Astrocyte (in vitro differentiated cells and primary cell): ENCODE results near the gene ACSL6. TPM values are rescaled to one million over a fixed set of nuclear protein-coding genes. Genes with fewer than 3 reads are reported as not detected.

Experiments
- DNase-seq: peaks from one replicate; pipeline ENCODE4 v3.0.0-alpha.2; 2010; ENCODE audit warnings: low read depth
- FAIRE-seq: peaks from 2 replicates; lab custom pipeline; 2011; peaks lifted over from hg19 to GRCh38; lab: Jason Lieb, UNC
- H2AFZ ChIP-seq: 2 replicates; pipeline ENCODE4 v1.6.0; 2012; ENCODE audit warnings: low read depth, low read length, inconsistent platforms
- H3K27ac ChIP-seq: 2 replicates; pipeline ENCODE4 v1.5.1; 2011; ENCODE audit warnings: low read depth, low read length, inconsistent platforms
- H3K27me3 ChIP-seq: 2 replicates; pipeline ENCODE4 v1.6.0; 2011; ENCODE audit warnings: low read length, inconsistent platforms; ENCODE audit not compliant: insufficient read depth
- H3K36me3 ChIP-seq: 2 replicates; pipeline ENCODE4 v1.5.1; 2011; ENCODE audit warnings: low read length, inconsistent platforms; ENCODE audit not compliant: insufficient read depth
- H3K4me1 ChIP-seq: 2 replicates; pipeline ENCODE4 v1.5.1; 2011; ENCODE audit warnings: low read length, inconsistent platforms; ENCODE audit not compliant: insufficient read depth
- H3K4me2 ChIP-seq: 2 replicates; pipeline ENCODE4 v1.6.0; 2012; ENCODE audit warnings: low read length, inconsistent platforms
- H3K4me3 ChIP-seq: 2 replicates; pipeline ENCODE4 v1.5.1; 2011; ENCODE audit warnings: low read depth, mild to moderate bottlenecking, low read length, inconsistent platforms; ENCODE audit not compliant: insufficient read depth
- H3K79me2 ChIP-seq: 2 replicates; pipeline ENCODE4 v1.6.0; 2012; ENCODE audit warnings: mild to moderate bottlenecking, low read length, inconsistent platforms; ENCODE audit not compliant: insufficient read depth
- H3K9ac ChIP-seq: 2 replicates; pipeline ENCODE4 v1.6.0; 2012; ENCODE audit warnings: mild to moderate bottlenecking, low read length, inconsistent platforms
- H3K9me3 ChIP-seq: 2 replicates; pipeline ENCODE4 v1.5.1; 2012; ENCODE audit warnings: low read depth, mild to moderate bottlenecking, low read length, inconsistent platforms; ENCODE audit not compliant: insufficient read depth
- H4K20me1 ChIP-seq: 2 replicates; pipeline ENCODE4 v1.6.0; 2012; ENCODE audit warnings: low read length, inconsistent platforms; ENCODE audit not compliant: insufficient read depth
- H3K27ac Mint-ChIP-seq: one replicate; pipeline ENCODE4 v1.8.0; 2021; ENCODE audit warnings: mild to moderate bottlenecking, mixed read lengths; ENCODE audit not compliant: unreplicated experiment
- H3K27me3 Mint-ChIP-seq: one replicate; pipeline ENCODE4 v1.8.0; 2021; ENCODE audit warnings: low read depth, mixed read lengths; ENCODE audit not compliant: unreplicated experiment
- H3K36me3 Mint-ChIP-seq: one replicate; pipeline ENCODE4 v1.8.0; 2021; ENCODE audit warnings: low read depth, mixed read lengths; ENCODE audit not compliant: unreplicated experiment
- H3K4me1 Mint-ChIP-seq: one replicate; pipeline ENCODE4 v1.8.0; 2021; ENCODE audit warnings: low read depth, mixed read lengths; ENCODE audit not compliant: unreplicated experiment
- H3K4me3 Mint-ChIP-seq: one replicate; pipeline ENCODE4 v1.8.0; 2021; ENCODE audit warnings: mild to moderate bottlenecking, moderate library complexity, mixed read lengths; ENCODE audit not compliant: unreplicated experiment
- H3K9me3 Mint-ChIP-seq: one replicate; pipeline ENCODE4 v1.8.0; 2021; ENCODE audit warnings: mild to moderate bottlenecking, mixed read lengths; ENCODE audit not compliant: unreplicated experiment
- CTCF ChIP-seq: IDR thresholded peaks from 2 replicates; pipeline ENCODE4 v1.5.1; 2011; ENCODE audit warnings: low read depth, mild to moderate bottlenecking, inconsistent platforms, low read length, moderate library complexity; ENCODE audit not compliant: insufficient read depth
- EZH2 ChIP-seq: IDR thresholded peaks from 2 replicates; pipeline ENCODE4 v1.6.1; 2012; ENCODE audit warnings: mild to moderate bottlenecking, low read length, inconsistent platforms; ENCODE audit not compliant: insufficient read depth
- total RNA-seq: library from RNA; stranded (reverse); gene quantifications from 2 replicates; pipeline ENCODE4 v1.2.1, GENCODE V29; 2021

The ACSL6 gene
- total RNA-seq, 1 donor from 2014 or later = 0.07 TPM

GRCh38 chr5:132044207-132044606 lies 32.7 kb upstream of the ACSL6 start:
- H3K36me3 Mint-ChIP-seq = peaks cover 2% of the 10 kb centered on the region
- Histone ChIP-seq H3K4me1 (no peaks in the 10 kb centered on the region), H3K9me3 (no peaks in the 10 kb centered on the region), H3K9ac (no peak overlapping the region), H3K36me3 (no peaks in the 10 kb centered on the region), H3K27me3 (peaks cover under 1% of the 10 kb centered on the region), H3K4me2 (no peak overlapping the region), H2AFZ (no peak overlapping the region), H3K4me3 (no peak overlapping the region), H4K20me1 (no peaks in the 10 kb centered on the region), H3K27ac (no peak overlapping the region), H3K79me2 (no peaks in the 10 kb centered on the region)
- TF ChIP-seq CTCF = no peak
- no peak for TF ChIP-seq EZH2
- FAIRE-seq = no peak
- H3K4me3 Mint-ChIP-seq = no peak overlapping the region
- H3K9me3 Mint-ChIP-seq = peaks cover 3% of the 10 kb centered on the region
- H3K27me3 Mint-ChIP-seq = peaks cover 23% of the 10 kb centered on the region
- no peak overlapping the region for H3K27ac Mint-ChIP-seq
- no peaks in the 10 kb centered on the region for H3K4me1 Mint-ChIP-seq
- no peak for DNase-seq

GRCh38 chr5:132037353-132037752 lies 25.9 kb upstream of the ACSL6 start:
- Histone ChIP-seq H3K9ac (no peak overlapping the region), H2AFZ (no peak overlapping the region), H3K36me3 (no peaks in the 10 kb centered on the region), H3K27me3 (peaks cover 3% of the 10 kb centered on the region), H3K27ac (no peak overlapping the region), H3K79me2 (no peaks in the 10 kb centered on the region), H3K4me3 (no peak overlapping the region), H4K20me1 (no peaks in the 10 kb centered on the region), H3K9me3 (no peaks in the 10 kb centered on the region), H3K4me2 (no peak overlapping the region), H3K4me1 (no peaks in the 10 kb centered on the region)
- no peak for TF ChIP-seq EZH2
- TF ChIP-seq CTCF = no peak
- H3K27me3 Mint-ChIP-seq = peaks cover 23% of the 10 kb centered on the region
- no peak overlapping the region for H3K27ac Mint-ChIP-seq
- DNase-seq (no peak), FAIRE-seq (no peak)
- H3K9me3 Mint-ChIP-seq = no peaks in the 10 kb centered on the region
- no peaks in the 10 kb centered on the region for H3K4me1 Mint-ChIP-seq
- no peak overlapping the region for H3K4me3 Mint-ChIP-seq
- no peaks in the 10 kb centered on the region for H3K36me3 Mint-ChIP-seq

- H3K36me3 Mint-ChIP-seq = no peaks in the 10 kb centered on the region
- H3K4me2 ChIP-seq = no peak overlapping the region
- H3K9ac ChIP-seq = no peak overlapping the region
- H3K36me3 ChIP-seq = no peaks in the 10 kb centered on the region
- no peak overlapping the region for H3K4me3 ChIP-seq
- H3K27me3 Mint-ChIP-seq = peaks cover 15% of the 10 kb centered on the region
- no peaks in the 10 kb centered on the region for H3K4me1 Mint-ChIP-seq
- no peaks in the 10 kb centered on the region for H3K79me2 ChIP-seq
- no peak overlapping the region for H2AFZ ChIP-seq
- no peaks in the 10 kb centered on the region for H3K9me3 Mint-ChIP-seq
- H3K4me1 ChIP-seq = no peaks in the 10 kb centered on the region
- TF ChIP-seq CTCF (no peak), EZH2 (no peak)
- no peak for FAIRE-seq
- no peak overlapping the region for H3K27ac Mint-ChIP-seq
- no peaks in the 10 kb centered on the region for H4K20me1 ChIP-seq
- no peak overlapping the region for H3K27ac ChIP-seq
- H3K9me3 ChIP-seq = no peaks in the 10 kb centered on the region
- DNase-seq = no peak
- no peak overlapping the region for H3K4me3 Mint-ChIP-seq
- peaks cover 3% of the 10 kb centered on the region for H3K27me3 ChIP-seq
Measured at GRCh38 chr5:132033122-132033521, 21.7 kb upstream of the ACSL6 start.
